SKM-1 (cell line): ENCODE results near the gene MSN.
"Not testable (repeated sequence)": the region's sequence is repeated elsewhere in the genome, so short reads cannot be mapped to it uniquely, and the experiment has no call there.

ENCODE experiments used
- DNase-seq: peaks from one replicate; lab custom pipeline; 2025; ENCODE audit not compliant: unreplicated experiment; lab: John Stamatoyannopoulos, UW

MSN gene

DNA sequence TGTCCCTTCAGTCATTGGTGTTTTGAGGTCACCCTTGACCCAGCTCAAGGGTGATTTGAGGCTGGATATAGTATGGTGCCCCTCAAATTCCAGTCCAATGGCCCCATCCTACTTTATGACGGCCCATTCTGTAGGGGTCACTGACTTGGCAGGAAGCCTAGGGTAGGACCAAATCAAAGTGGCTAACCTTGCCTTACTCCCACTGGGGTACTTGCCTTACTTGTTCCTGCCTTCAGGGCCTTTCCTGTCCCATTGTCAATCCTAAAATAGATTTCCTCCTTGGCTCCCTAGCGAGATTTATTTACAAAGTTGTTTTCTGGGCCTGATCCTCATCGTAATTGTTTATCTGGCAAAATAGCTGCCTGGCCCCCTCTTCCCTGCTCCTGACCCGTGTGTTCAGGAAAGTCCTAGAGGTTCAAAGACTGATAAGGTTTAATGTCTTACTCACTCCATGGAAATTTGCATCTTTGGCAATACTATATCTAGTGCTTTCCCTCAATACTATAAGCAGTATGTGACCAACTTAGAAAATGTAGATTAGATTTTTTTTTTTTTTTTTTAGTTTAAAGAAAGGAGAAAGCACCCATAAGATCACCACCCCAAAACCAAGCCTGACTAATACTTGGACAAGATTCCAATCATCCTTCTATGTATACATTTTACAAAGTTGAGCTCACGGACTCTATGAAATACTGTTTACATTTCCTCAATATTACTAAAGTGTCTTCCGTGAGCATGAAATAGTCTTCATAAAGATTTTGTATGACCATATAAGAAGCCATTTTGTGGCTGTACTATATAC, 44.8 kb downstream of the MSN start:
- no peak for DNase-seq

DNA sequence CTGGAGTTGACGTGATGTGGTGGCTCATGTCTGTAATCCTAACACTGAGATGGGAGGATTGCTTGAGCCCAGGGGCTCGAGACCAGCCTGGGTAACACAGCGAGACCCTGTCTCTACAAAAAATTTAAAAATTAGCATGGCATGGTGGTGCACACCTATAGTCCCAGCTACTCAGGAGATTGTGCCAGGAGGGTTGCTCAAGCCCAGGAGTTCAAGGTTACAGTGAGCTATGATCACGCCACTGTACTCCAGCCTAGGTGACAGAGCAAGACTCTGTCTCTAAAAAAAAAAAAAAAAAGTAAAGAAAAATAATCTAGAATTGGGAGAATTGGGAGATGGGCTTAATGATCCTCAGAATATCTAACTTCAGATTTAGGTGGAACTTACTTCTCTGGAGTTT, 51.1 kb downstream of the MSN start:
- no peak for DNase-seq

DNA sequence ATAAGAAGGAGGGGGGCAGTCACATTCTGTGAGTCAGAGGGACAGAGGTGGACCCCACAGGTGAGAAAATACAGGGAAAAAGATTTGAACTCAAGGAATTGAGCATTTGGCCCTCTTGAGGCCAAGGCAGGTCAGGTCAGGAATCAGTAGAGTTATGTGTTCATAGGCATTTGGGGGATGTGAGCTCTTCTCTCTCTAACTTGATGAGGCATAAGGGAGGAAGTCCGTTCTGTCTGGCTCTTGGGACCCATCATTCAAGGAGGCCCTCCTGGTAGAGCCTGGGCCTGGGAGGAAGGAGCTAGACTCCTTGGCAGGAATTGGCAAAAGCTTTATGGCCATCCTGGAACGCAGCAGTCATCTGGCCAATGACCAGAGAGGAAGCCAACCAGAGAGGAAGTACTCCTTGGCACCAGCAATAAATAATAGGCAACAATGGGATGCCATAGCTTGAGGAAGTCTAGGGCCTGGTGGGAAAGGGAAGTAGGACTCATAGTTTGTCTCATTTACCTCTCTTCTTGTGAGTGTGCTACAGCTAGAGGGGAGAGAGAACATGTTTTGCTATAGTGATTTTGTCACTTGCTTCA, 53.0 kb downstream of the MSN start:
- no peak for DNase-seq

DNA sequence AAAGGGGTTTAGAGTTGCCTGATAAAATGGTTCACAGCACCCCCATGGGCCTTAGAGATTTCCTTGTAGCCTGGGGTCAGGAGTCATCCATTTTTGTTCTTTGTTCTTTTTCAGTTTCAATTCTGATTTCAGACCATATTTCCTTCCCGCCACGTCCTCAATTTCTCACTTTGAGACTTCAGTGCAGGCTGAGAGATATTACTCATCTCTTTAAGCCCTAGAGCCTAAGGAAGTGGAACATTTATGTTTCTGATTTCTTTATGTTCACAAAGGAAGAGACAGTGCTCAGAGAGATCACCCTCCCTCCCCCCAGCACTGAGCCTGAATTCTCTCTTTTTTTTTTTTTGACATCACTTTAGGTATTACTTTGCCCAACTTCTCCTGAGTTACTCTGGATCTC, 56.3 kb downstream of the MSN start:
- no peak for DNase-seq

GRCh38 chrX:65726715-65727114, 59.3 kb downstream of the MSN start:
- DNase-seq, result no peak

- no peak for DNase-seq
These were observed 64.3 kb downstream of the MSN start for GRCh38 chrX:65731684-65732289.

DNA sequence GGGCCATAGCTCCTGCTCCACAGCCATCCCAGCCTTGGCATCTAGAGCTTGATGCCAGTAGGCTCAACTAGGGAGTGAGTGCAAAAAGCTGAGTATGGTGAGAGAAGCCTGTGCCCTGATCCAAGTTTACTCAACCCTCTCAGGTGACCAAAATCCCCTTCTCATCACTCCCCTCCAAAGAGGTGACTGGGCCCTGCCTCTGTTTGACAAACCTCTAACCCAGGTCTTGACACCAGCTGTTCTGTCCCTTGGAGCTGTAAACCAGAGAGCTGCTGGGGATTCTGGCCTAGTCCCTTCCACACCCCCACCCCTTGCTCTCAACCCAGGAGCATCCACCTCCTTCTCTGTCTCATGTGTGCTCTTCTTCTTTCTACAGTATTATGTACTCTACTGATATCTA, 73.5 kb downstream of the MSN start:
- DNase-seq, result no peak

DNA sequence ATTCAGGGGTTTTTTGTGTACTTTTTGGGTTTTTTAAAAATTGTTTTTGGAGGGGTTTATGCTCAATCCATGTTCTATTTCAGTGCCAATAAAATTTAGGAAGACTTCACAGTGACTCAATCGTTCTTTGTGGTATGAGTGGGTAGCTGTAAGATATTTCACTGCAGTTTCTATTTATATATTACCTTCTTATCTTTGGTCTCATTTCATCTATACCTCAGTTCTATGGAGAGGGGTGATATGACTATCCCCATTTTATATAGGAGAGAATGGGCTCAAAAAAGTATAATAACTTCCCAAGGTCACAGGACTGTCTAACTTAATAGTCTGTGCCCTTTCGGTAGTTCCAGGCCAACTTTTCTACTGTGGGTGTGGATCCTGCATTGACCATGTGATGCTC, 74.4 kb downstream of the MSN start:
- DNase-seq, result no peak

DNA sequence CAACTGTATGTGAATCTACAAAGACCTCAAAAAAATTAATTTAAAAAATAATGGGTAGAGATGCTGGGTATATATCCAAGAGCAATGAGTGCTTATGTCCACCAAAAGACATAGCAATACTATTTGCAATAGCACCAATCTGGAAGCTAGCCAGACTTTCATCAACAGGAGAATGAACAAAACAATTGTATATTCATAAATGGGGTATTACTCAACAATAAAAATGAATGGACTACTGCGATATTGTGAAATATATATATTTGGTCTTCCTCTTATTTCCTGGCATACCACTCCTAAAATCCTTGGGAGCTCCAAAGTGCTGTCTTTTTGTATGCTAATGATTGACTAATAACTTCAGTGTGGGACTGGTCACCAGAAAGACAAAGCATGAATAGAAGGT, 77.5 kb downstream of the MSN start:
- no peak for DNase-seq

DNA sequence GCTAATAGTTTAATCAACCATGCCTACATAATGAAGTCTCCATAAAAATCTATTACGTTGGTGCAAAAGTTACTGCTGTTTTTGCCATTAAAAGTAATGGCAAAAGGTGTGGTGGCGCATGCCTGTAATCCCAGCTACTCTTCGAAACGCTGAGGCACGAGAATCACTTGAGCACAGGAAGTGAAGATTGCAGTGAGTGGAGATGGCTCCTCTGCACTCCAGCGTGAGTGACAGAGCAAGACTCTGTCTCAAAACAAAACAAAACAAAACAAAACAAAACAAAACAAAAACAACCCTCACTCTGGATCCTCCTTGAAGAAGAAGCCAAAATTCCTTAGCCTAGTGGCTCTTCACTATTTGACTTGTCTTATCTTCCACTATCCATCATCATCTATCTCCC, 78.0 kb downstream of the MSN start:
- no peak for DNase-seq

DNA sequence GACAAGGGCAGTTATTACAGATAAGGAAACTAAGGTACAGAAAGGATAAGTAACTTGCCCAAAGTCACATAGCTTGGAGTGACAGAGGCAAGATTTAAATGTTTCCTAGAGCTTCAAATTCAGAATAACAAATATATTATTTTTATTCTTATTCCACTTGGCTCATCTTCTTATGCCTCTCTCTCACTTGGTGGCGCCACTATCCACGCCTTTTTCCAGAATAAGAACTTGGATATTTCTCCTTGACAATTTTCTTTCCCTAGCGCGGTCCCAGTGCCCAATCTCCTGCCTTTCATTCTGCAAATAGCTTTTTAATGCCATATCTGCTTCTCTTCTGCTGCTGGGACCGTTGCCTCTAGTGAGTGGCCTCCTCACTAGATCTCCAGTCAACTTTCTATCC, 78.5 kb downstream of the MSN start:
- DNase-seq, result no peak

DNA sequence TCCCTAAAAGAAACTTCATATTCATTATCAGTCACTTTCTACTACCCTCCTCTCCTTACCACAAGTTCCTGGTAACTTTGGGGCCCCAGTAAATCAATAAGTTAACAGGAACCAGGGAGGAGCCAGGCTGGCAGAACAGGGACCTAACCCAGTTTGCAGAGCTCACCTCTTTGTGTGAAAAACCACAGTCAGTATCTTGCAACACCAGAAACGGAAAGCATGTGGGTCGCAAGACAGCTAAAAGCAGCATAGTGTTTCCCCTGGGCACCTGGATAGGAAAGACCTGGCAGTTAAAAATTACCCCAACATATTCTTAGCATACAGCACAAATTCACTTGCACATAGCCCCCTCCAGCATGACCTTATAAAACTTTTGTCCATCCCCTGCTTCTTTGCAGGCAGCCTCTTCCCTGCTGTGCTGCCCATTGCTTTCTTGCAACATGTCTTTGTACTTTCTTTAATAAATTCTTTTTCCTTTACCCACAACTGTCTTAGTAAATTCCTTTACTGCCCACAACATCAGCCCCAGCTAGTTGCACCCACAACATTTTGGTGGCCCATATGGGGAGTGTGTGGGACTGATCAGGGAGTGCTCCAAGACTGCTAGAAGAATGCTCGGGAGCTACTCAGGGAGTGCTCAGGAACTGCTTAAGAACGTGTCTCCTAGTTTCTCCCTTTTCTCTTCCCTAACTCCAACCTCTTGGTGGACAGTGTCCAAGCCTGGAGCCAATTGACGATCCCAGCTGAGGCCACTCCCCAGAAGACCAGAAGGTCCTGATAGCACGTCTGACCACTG, 83.4 kb downstream of the MSN start:
- DNase-seq, result peak; percentile 75

GRCh38 chrX:65751519-65751918, 84.1 kb downstream of the MSN start:
- DNase-seq, result no peak

GRCh38 chrX:65752294-65752693, 84.8 kb downstream of the MSN start:
- DNase-seq, result no peak

DNA sequence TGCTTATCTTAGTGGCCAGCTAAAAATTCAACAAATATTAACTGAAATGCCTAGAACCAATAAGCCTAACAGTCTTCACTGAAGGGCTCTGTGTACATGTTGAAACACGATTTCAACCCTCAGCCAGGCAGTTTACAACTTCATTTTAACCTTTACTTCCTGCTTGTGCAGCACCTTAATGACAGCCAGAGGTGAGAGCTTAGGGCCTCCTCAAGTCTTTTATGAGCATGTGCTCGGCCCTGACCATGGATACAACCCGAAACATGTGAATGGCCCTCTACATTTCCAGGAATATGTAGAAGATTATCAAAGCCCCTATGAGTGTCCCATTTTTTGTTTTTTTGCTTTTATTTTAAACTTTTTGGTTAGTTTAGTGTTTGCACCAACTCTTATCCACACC, 88.3 kb downstream of the MSN start:
- no peak for DNase-seq

- DNase-seq, result no peak
These were observed 90.5 kb downstream of the MSN start for GRCh38 chrX:65757943-65758342.

- no peak for DNase-seq
These were observed 91.1 kb downstream of the MSN start for GRCh38 chrX:65758505-65758904.

DNA sequence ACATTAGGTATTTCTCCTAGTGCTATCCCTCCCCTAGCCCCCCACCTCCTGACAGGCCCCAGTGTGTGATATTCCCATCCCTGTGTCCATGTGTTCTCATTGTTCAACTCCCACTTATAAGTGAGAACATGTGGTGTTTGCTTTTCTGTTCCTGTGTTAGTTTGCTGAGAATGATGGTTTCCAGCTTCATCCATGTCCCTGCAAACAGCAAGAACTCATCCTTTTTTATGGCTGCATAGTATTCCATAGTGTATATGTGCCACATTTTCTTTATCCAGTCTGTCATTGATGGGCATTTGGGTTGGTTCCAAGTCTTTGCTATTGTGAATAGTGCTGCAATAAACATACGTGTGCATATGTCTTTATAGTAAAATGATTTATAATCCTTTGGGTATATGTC, 92.1 kb downstream of the MSN start:
- not testable (repeated sequence) for DNase-seq

DNA sequence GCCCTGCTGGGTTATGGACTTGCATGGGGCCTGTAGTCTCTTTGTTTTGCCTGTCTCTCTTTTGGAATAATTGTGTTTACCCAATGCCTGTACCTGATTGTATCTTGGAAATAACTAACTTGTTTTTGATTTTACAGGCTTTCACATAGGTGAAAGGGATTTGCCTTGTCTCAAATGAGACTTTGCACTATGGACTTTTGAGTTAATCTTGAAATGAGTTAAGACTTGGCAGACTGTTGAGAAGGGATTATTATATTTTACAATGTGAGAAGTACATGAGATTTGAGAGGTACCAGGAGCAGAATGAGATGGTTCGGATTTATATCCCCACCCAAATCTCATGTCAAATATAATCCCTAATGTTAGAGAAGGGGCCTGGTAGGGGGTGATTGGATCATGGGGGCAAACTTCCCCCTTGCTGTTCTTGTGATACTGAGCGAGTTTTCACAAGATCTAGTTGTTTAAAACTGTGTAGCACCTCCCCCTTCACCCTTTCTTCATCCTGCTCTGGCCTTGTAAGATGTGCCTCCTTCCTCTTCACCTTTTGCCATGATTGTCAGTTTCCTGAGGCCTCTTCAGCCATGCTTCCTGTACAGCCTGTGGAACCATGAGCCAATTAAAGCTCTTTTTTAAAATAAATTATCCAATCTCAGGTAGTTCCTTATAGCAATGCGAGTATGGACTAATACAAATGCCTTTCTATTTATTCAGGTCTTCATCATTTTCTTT, 102.3 kb downstream of the MSN start:
- no peak for DNase-seq

DNA sequence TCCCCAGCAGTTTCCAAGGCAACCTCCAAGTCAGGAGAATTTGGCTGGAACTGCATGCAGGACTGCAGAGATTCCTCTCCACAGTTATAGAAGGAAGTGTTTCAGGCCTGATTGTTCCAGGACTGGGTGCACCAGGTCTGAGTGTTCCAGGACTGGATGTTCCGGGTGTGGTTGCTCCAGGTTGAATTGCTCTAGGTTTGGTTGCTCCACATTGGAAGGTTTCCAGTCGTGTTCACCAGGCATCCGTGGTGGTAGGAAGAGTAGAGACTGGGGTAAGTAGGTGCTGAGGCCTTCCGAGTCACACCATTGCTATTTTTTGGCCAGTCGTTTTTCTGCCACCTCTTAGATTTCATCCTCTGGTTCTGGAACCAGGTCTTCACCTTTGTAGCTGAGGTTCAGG, 105.4 kb downstream of the MSN start:
- no peak for DNase-seq

- DNase-seq, result no peak
These were observed 114.4 kb downstream of the MSN start for GRCh38 chrX:65781845-65782244.
